Measurements from ENCODE around the gene PKDREJ.

DNA sequence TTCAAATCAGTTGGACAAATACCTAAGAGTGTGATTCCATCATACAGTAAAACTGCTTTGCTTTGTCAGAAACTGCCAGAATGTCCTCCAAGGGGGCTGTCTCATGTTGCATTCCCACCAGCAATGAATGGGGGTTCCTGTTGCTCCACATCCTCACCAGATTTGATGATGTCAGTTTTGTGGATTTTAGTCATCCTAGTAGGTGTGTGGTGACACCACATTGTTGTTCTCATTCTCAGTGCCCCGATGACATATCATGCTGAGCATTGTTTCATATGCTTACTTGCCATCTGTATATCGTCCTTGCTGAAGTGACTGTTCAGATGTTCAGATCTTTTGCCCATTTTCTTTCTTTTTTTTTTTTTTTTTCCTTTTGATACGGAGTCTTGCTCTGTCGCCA is 50.1 kb downstream of the PKDREJ start:
- TF ChIP-seq, protein P1, sequence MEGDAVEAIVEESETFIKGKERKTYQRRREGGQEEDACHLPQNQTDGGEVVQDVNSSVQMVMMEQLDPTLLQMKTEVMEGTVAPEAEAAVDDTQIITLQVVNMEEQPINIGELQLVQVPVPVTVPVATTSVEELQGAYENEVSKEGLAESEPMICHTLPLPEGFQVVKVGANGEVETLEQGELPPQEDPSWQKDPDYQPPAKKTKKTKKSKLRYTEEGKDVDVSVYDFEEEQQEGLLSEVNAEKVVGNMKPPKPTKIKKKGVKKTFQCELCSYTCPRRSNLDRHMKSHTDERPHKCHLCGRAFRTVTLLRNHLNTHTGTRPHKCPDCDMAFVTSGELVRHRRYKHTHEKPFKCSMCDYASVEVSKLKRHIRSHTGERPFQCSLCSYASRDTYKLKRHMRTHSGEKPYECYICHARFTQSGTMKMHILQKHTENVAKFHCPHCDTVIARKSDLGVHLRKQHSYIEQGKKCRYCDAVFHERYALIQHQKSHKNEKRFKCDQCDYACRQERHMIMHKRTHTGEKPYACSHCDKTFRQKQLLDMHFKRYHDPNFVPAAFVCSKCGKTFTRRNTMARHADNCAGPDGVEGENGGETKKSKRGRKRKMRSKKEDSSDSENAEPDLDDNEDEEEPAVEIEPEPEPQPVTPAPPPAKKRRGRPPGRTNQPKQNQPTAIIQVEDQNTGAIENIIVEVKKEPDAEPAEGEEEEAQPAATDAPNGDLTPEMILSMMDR (conservative IDR thresholded peaks at IDR 0.05; ENCODE audit: low read length): no peak
- no peak for TF ChIP-seq EZH2phosphoT487 (IDR thresholded peaks at IDR 0.05; ENCODE audit: borderline replicate concordance, low read depth, low read length)
